ENCODE data around the gene MPRIP.

The MPRIP gene

DNA sequence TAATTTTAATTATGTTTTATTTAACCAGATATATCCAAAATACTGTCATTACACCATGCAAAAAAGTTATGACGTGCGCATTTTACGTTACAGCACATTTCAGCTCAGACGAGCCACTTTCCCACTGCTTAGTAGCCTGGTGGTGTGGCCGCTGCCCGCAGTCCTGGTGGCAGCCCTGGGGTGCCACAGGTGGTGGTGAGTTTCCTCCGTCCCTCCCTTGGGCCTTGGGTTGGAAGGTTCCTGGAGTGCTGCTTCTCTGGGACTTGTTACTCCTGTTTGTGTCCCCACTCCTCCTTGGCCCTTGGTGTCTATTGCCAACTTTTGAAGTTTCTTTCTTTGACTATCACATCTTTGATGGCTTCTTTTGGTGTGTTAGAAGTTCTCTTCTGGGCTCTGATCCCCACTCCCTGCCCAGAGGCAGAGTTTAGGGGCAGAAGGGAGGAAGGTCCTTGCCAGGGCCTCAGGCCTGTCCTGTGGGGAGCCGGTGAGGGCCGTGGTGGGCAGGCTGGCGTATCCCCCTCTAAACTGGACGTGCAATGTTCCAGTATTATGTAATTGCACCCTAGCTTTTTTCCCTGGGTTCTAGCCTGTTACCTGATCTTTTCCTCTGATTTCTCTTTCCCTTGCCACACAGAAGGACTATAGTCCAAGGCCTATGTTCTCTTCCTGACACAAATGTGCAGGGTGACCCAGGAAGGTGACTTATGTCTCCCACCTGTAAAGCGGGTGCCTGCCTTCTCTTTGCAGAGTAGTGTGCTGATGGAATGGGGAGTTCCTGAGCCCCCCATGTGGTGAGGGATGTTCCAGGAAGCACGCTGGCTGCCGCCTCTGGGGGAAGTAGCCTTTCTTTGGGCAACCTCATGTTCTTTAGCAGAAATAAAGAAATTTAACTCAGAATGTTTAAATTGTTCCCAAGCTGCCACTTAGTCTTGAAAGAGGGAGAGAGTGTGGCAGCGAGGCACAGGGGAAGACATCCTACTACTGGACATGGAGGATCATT, 8.4 kb downstream of the MPRIP start:
- H3K4me3 ChIP-seq (replicated peaks; ENCODE audit: low read depth, low read length): no peak overlapping the region
- DNase-seq (ENCODE audit: extremely low read depth, insufficient read length): no peak
- no peak for TF ChIP-seq CTCF (IDR thresholded peaks at IDR 0.05; ENCODE audit: insufficient read depth, low read length, poor library complexity, severe bottlenecking)
- H3K27me3 ChIP-seq (replicated peaks; ENCODE audit: control insufficient read depth, insufficient read depth, low read length): no peaks in the 10 kb centered on the region
- H3K36me3 ChIP-seq (ENCODE audit: control insufficient read depth, insufficient read depth, low read length): no peaks in the 10 kb centered on the region; the same call in none of the 2 replicates

DNA sequence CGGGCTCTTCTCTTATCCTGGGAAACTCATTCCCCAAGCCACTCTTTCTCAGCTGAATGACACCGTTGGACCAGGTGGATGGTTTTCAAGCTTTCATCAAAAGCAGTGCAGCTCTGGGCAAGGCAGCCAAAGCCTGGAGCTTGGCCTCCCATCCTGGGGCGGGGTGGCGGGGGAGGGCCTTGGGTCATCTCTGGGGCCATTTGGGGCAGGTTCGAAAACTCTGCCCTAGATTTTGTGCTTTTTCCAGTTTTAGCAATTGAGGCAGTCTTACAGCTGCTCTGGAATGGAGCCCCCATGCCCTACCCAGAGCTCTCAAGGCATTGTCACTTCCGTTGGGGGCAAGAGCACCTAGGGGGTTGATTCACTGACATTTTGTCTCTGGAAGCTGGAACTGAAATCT, 9.1 kb downstream of the MPRIP start:
- no peak overlapping the region for H3K4me3 ChIP-seq (replicated peaks; ENCODE audit: low read depth, low read length)
- no peaks in the 10 kb centered on the region for H3K27me3 ChIP-seq (replicated peaks; ENCODE audit: control insufficient read depth, insufficient read depth, low read length)
- no peak for TF ChIP-seq CTCF (IDR thresholded peaks at IDR 0.05; ENCODE audit: insufficient read depth, low read length, poor library complexity, severe bottlenecking)
- no peaks in the 10 kb centered on the region; the same call in none of the 2 replicates for H3K36me3 ChIP-seq (ENCODE audit: control insufficient read depth, insufficient read depth, low read length)
- DNase-seq (ENCODE audit: extremely low read depth, insufficient read length): no peak

GRCh38 chr17:17051791-17052461, 9.7 kb downstream of the MPRIP start:
- no peaks in the 10 kb centered on the region; the same call in none of the 2 replicates for H3K36me3 ChIP-seq (ENCODE audit: control insufficient read depth, insufficient read depth, low read length)
- DNase-seq (ENCODE audit: extremely low read depth, insufficient read length): no peak
- no peaks in the 10 kb centered on the region for H3K27me3 ChIP-seq (replicated peaks; ENCODE audit: control insufficient read depth, insufficient read depth, low read length)
- TF ChIP-seq CTCF (IDR thresholded peaks at IDR 0.05; ENCODE audit: insufficient read depth, low read length, poor library complexity, severe bottlenecking): no peak
- H3K4me3 ChIP-seq (replicated peaks; ENCODE audit: low read depth, low read length): no peak overlapping the region

DNA sequence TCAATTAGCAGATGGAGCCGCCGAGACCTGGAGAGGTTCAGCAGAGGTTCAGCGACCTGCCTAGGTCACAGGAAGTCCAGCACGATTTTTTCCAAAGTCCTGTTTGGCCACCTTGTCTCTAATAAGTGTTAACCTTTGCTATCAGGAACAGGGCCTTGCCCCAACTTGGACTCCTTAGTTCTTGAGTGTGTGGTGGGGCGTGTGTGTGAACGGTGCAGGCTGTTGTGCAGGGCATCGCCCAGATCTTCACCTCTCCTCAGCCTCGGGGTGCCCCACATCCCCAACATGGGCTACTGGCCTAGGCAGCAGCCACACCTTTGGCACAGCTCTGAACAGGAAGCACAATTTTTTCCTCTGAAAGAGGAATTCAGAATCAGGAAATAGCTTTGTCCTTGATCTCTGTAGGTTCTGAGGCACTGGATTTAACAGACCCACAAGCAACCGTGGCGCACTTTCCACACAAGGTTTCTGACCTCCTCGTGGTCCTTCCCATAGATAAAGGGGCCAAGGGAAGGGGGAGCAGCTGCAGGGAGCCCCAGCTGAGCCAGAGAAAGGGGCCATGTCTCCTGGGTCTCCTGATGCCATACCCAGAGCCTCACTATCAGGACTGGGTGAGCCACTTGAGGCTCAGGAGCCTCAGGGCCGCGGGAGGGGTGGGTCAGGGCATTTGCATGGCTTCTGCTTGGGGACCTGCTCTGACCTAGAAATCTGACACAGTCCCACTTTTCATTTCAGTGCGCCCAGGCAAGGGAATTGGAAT, 10.4 kb downstream of the MPRIP start:
- no peak for TF ChIP-seq CTCF (IDR thresholded peaks at IDR 0.05; ENCODE audit: insufficient read depth, low read length, poor library complexity, severe bottlenecking)
- Histone ChIP-seq H3K36me3 (ENCODE audit: control insufficient read depth, insufficient read depth, low read length) (no peaks in the 10 kb centered on the region; the same call in none of the 2 replicates), H3K27me3 (replicated peaks; ENCODE audit: control insufficient read depth, insufficient read depth, low read length) (no peaks in the 10 kb centered on the region), H3K4me3 (replicated peaks; ENCODE audit: low read depth, low read length) (no peak overlapping the region)
- no peak for DNase-seq (ENCODE audit: extremely low read depth, insufficient read length)

DNA sequence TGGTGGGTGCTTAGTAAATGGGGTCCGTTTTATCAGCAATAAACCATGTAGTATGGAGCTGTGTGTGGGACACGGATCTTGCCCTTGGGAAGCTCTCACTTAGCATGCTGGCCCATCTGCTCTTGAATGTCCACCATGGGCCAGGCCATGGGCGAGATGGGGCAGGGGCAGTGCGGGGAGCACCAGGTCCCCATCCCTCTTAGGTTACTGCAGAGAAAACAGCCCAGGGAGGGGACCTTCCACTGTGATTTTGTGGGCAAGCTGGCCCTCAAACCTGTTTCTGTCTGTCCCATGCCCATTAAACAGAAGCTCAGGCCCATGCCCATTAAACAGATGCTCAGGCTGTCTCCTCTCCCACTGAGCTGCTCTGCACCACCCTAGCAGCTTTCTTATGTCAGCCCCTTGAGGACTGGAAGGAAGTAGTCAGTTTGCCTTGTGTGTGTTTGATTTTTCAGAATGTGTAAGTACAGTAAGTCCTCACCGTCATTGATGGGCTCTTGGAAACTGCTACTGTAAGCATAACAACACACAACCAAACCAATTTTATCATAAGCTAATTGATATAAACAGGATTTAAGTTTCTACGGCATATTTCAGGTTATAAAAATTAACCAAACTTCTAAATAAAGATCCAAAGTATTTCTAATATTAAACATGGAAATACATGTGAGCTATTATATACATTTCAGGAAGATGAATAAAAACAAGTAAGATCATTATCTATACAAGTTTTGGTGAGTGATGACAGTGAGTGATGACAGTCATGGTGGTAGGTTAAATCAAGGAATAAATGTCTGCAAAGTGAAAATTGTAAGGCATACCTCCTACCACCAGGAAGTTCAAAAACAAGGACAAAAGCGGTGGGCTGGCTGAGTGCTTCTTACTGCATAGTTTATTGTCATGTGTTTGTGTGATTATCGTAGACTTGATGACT, 11.5 kb downstream of the MPRIP start:
- Histone ChIP-seq H3K27me3 (replicated peaks; ENCODE audit: control insufficient read depth, insufficient read depth, low read length) (no peaks in the 10 kb centered on the region), H3K4me3 (replicated peaks; ENCODE audit: low read depth, low read length) (no peak overlapping the region), H3K36me3 (ENCODE audit: control insufficient read depth, insufficient read depth, low read length) (no peaks in the 10 kb centered on the region; the same call in none of the 2 replicates)
- DNase-seq (ENCODE audit: extremely low read depth, insufficient read length): no peak
- TF ChIP-seq CTCF (IDR thresholded peaks at IDR 0.05; ENCODE audit: insufficient read depth, low read length, poor library complexity, severe bottlenecking): no peak
